ENCODE measurements around the gene NAB1. TPM values are rescaled to one million over a fixed set of nuclear protein-coding genes. Genes with fewer than 3 reads are reported as not detected.

The NAB1 gene
- total RNA-seq, 2 experiments from 2014 or later: 33.0 to 36.3 TPM

DNA sequence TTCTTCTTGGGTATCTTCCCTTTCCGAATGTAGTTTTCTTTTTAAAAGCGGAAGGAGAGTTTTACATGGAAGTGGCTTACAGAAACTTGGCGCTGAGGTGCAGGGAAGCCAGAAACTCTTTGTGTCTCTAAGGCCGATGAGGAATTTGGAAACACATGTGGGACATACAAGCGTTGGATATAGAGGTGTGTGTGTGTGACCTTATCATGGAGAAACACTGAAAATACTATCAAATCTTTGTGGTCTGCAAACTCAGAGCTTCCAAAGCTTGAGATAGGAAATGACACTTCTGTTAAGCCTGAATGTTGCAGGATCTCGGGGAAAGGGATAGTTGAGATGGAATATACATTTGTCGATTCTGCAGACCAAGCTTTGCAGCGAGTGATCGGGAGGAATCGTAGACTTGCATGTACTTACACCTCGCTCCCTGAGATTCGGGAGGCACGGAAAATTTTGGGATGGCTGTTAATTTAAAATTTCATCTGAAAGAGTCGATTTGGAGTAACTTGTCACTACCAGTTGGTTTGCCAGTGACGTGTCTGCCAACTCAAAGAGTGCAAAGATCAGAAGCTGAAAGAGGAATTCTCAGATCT, 1.0 kb downstream of the NAB1 start:
- ATAC-seq (ENCODE audit: low read depth) (no peak), DNase-seq (no peak)
- no peaks in the 10 kb centered on the region for H3K36me3 Mint-ChIP-seq
- peak overlapping the region; percentile 95 for H3K4me3 Mint-ChIP-seq
- peaks cover 5% of the 10 kb centered on the region for H3K27me3 Mint-ChIP-seq
- POLR2A ChIA-PET: interaction anchor here (1.0 to 1.3 kb wide), 4 partner anchors 11 to 331 kb away, joined by 3 to 4 read pairs (median 3); no protein-coding TSS in a partner anchor
- no peaks in the 10 kb centered on the region for H3K9me3 Mint-ChIP-seq
- H3K4me1 Mint-ChIP-seq: peaks cover 13% of the 10 kb centered on the region
- H3K27ac Mint-ChIP-seq: peak overlapping the region; percentile 84

DNA sequence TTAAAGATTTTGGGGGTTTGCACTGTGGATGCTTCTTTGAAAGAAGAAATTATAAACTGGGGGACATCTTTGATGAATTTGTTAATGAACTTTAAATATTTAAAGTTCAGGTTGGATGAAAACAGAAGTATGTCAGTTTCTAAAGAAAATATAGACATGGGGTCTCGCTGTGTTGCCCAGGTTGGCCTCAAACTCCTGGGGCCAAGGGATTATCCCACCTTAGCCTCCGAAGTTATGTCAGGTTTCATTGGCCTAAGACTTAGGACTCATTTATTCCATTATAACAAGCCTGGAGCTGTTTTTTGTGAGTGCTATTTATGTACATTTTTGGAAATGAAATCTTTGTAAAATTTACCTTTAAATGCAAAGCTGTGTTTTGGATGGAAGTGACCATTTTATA, 2.5 kb downstream of the NAB1 start:
- Mint-ChIP-seq H3K27ac (no peak overlapping the region), H3K9me3 (no peaks in the 10 kb centered on the region), H3K36me3 (no peaks in the 10 kb centered on the region), H3K27me3 (no peaks in the 10 kb centered on the region), H3K4me1 (peaks cover 13% of the 10 kb centered on the region), H3K4me3 (no peak overlapping the region)
- no peak for ATAC-seq (ENCODE audit: low read depth)
- DNase-seq: no peak
- POLR2A ChIA-PET: no interaction called here

DNA sequence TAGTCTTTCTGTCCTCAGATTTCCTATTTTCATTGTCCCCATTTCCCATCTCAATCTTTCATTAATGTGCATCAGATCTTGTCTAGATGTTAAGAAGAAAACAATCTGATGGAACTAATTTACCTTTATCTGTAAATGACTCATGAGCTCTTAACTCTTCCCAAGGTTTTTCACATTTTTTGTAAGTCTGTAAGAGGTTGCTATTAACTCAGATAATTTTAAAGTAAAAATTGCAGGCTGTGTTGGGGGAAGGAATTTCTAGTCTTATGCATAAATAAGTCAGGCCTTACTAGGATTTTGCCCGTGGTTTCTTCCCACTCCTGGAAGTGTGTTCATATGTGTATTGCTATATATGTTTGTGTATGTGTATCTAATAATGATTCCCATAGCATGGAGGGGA, 4.3 kb downstream of the NAB1 start:
- ATAC-seq (ENCODE audit: low read depth) (no peak), DNase-seq (no peak)
- Mint-ChIP-seq H3K4me1 (peaks cover 14% of the 10 kb centered on the region), H3K27me3 (no peaks in the 10 kb centered on the region), H3K4me3 (no peak overlapping the region), H3K9me3 (no peaks in the 10 kb centered on the region), H3K36me3 (peaks cover 1% of the 10 kb centered on the region), H3K27ac (no peak overlapping the region)
- POLR2A ChIA-PET: no interaction called here

DNA sequence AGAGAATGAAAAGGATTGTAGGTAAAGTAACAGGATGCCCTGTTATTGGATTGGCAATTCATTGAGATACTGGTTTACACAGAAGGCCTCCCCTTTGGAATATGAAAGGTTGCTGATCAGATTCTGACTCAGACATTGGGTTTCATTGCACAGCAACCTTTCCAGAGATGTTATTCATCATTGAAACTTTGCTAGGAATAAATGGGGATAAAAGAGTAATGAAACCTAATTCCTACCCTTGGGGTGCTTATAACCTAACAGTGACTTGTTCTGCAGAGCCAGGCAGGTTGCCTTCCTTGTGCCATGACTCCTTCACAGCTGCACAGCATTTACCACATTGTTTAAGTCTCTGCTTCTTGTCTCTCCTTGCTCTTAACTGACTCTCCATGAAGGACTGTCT, 5.0 kb downstream of the NAB1 start:
- no peaks in the 10 kb centered on the region for H3K9me3 Mint-ChIP-seq
- no peak for DNase-seq
- POLR2A ChIA-PET: no interaction called here
- peaks cover 4% of the 10 kb centered on the region for H3K36me3 Mint-ChIP-seq
- ATAC-seq (ENCODE audit: low read depth): no peak
- no peak overlapping the region for H3K4me3 Mint-ChIP-seq
- no peak overlapping the region for H3K27ac Mint-ChIP-seq
- H3K4me1 Mint-ChIP-seq: peaks cover 18% of the 10 kb centered on the region
- H3K27me3 Mint-ChIP-seq: no peaks in the 10 kb centered on the region

DNA sequence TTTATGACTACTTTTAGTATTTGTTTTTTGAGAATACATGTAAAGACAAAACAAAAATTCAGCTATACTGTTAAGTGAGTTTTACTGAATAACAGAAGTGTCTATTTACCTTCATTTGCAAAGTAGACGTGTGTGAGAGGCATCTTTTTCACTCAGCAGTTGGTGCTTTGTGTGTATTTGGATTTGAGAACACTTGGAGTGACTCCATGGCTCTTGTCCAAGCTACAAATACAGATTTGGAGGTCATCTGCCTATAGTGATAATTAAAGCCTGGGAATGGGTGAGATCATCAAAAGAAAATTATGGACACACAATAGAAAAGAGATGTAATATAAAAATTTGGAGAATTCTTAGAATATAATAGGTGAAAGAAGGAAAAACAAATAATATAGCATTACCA, 6.2 kb downstream of the NAB1 start:
- POLR2A ChIA-PET: interaction anchor here (0.9 kb wide), 1 partner anchor 121 kb away, joined by 3 read pairs; the partner anchor contains the start of gene NEMP2
- H3K4me1 Mint-ChIP-seq: peaks cover 13% of the 10 kb centered on the region
- no peaks in the 10 kb centered on the region for H3K9me3 Mint-ChIP-seq

DNA sequence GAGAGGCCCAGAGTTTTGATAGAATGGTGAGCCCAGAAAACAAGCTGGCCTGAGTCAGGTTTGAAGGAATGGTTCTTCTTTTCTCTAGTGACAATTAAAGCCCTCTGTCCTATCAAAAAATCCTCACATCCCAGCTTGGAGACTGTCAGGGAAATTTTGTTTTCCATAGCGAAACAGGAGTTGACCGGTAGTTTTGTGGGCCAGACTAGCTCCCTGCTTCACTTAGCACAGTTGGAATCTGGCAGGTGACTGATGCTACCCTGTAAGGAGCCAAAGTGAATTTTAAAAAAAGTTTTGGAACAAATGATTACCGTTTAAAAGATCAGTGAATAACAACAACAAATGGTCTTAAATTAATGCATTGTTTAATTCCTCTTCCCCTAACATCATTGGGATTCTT, 6.7 kb downstream of the NAB1 start:
- ATAC-seq (ENCODE audit: low read depth): no peak
- DNase-seq: no peak
- Mint-ChIP-seq H3K4me3 (no peak overlapping the region), H3K27me3 (no peaks in the 10 kb centered on the region), H3K9me3 (no peaks in the 10 kb centered on the region), H3K27ac (no peak overlapping the region), H3K36me3 (peaks cover 14% of the 10 kb centered on the region), H3K4me1 (peaks cover 9% of the 10 kb centered on the region)
- POLR2A ChIA-PET: interaction anchor here (0.9 kb wide), 1 partner anchor 121 kb away, joined by 3 read pairs; the partner anchor contains the start of gene NEMP2

More for the DNA sequence above, 6.2 kb downstream of the NAB1 start:
- peaks cover 11% of the 10 kb centered on the region for H3K36me3 Mint-ChIP-seq
- H3K27ac Mint-ChIP-seq: no peak overlapping the region
- no peak overlapping the region for H3K4me3 Mint-ChIP-seq
- H3K27me3 Mint-ChIP-seq: no peaks in the 10 kb centered on the region
- ATAC-seq (ENCODE audit: low read depth): no peak
- no peak for DNase-seq

DNA sequence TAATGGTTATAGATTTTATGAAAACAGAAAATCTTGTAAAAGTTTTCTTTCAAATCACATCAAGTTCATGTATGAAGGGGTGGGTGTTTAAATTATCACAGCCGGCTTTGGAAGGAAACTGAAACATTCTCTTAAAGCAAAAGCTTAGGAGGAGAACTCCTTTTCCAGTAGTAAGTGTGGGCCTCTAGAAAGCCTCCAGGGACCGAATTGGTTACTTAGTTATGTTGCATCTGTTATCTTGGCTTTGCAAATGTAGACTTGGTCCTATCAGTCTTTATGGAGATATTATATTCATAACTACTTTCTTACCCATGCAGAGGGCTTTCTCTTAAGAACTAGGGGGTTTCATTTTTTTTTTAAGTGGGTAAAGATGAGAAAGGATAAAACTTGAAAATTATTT, 7.4 kb downstream of the NAB1 start:
- Mint-ChIP-seq H3K36me3 (peaks cover 15% of the 10 kb centered on the region), H3K4me3 (no peak overlapping the region), H3K4me1 (peaks cover 9% of the 10 kb centered on the region), H3K27ac (no peak overlapping the region), H3K9me3 (no peaks in the 10 kb centered on the region), H3K27me3 (no peaks in the 10 kb centered on the region)
- DNase-seq: no peak
- POLR2A ChIA-PET: no interaction called here
- ATAC-seq (ENCODE audit: low read depth): no peak

DNA sequence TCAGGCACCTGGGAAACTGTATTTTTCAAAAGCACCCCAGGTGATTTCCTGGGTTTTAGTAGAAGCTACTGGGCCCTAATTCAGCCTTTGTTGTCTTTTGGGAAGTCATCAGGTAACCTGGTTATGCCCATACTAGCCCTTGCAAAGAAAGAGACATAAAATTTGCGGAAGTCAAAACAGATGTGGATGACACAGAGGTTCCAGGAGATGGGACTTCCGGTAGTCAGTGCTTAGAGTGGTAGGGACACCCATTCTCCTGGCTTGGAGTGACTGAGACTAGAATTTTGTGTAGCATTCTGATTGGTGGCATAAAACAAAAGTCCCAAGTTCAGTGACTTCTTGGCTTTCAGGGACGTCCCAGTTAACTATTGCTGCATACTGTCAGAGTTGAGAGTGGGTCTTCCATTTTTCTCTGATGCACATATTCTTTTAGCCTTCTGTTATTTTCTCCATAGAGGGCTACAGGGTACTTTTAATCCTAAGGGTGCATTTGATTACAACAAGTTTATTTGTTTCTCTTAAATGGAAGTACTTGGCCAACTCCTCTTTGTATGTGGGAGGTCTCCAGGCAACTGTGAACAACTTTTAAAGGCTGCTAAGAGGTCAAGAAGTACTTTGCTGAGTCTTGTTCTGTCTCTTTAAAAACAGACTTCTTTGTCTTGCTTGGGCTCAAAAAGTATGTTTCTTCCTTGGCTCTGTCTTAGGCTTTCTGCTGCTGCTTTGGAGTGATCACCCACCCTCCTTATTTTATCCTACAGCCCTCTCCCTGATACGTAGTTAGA, 8.8 kb downstream of the NAB1 start:
- Mint-ChIP-seq H3K9me3 (no peaks in the 10 kb centered on the region), H3K27ac (no peak overlapping the region), H3K4me1 (peaks cover 11% of the 10 kb centered on the region), H3K27me3 (no peaks in the 10 kb centered on the region), H3K4me3 (no peak overlapping the region), H3K36me3 (peaks cover 19% of the 10 kb centered on the region)
- ATAC-seq (ENCODE audit: low read depth) (no peak), DNase-seq (no peak)
- POLR2A ChIA-PET: no interaction called here

DNA sequence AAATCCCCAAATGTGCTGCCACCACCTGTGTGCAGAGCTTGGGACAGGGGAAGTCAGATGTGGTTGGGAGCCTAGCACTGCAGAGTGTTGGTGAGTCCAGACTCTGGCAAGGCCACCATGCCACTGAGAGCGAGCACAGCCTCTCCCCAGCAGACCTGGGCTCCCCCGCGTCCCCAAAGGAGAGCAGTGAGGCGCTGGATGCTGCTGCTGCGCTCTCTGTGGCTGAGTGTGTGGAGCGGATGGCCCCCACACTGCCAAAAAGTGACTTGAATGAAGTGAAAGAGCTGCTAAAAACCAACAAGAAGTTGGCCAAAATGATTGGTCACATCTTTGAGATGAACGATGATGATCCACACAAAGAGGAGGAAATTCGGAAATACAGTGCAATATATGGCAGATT, 10.7 kb downstream of the NAB1 start:
- POLR2A ChIA-PET: no interaction called here
- ATAC-seq (ENCODE audit: low read depth) (no peak), DNase-seq (no peak)
- H3K27ac Mint-ChIP-seq: no peak overlapping the region
- H3K4me3 Mint-ChIP-seq: no peak overlapping the region
- H3K9me3 Mint-ChIP-seq: no peaks in the 10 kb centered on the region
- H3K36me3 Mint-ChIP-seq: peaks cover 20% of the 10 kb centered on the region
- peaks cover 12% of the 10 kb centered on the region for H3K4me1 Mint-ChIP-seq
- no peaks in the 10 kb centered on the region for H3K27me3 Mint-ChIP-seq

DNA sequence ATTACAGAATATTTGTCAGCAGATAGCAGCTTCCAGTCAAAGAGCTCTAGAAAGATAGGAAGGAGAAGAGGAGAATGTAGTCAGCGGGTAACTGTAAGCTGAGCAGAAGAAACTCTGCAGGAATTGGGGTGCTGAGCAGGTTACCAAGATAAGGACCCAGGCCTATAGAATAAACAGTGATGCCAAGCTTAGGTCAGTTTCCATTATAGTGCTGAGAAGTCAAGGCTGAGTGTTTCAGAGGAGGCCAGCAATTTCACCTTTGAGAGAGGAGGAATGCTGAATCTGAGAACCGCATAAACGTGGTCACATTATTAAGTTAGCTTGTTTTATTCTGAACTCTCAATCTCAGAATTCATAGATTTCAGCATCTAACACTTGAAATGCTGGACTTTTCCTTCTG, 13.9 kb downstream of the NAB1 start:
- H3K9me3 Mint-ChIP-seq: no peaks in the 10 kb centered on the region
- H3K4me3 Mint-ChIP-seq: no peak overlapping the region
- H3K27ac Mint-ChIP-seq: no peak overlapping the region
- DNase-seq (no peak), ATAC-seq (ENCODE audit: low read depth) (no peak)
- peaks cover 12% of the 10 kb centered on the region for H3K4me1 Mint-ChIP-seq
- no peaks in the 10 kb centered on the region for H3K27me3 Mint-ChIP-seq
- H3K36me3 Mint-ChIP-seq: peaks cover 39% of the 10 kb centered on the region
- POLR2A ChIA-PET: no interaction called here

DNA sequence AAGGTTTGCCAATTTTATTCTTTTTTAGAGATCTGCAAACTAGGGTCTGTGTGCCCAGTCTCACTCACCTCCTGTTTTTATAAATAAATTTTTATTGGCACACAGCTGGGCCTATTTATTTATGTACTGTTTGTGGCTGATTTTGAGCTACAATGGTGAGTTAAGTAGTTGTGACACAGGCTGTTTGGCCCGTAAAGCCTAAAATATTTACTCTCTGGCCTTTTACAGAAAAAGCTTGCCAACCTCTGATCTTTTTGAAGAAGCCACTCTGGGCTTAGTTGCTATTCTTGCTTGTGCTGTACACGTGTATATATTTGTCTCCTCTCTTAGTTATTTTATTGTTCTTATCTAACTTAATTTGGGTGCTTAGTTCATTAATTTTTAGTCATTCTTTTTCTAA, 14.5 kb downstream of the NAB1 start:
- ATAC-seq (ENCODE audit: low read depth) (no peak), DNase-seq (no peak)
- Mint-ChIP-seq H3K27ac (no peak overlapping the region), H3K9me3 (no peaks in the 10 kb centered on the region), H3K4me1 (peaks cover 8% of the 10 kb centered on the region), H3K36me3 (peaks cover 37% of the 10 kb centered on the region), H3K4me3 (no peak overlapping the region), H3K27me3 (no peaks in the 10 kb centered on the region)
- POLR2A ChIA-PET: no interaction called here

DNA sequence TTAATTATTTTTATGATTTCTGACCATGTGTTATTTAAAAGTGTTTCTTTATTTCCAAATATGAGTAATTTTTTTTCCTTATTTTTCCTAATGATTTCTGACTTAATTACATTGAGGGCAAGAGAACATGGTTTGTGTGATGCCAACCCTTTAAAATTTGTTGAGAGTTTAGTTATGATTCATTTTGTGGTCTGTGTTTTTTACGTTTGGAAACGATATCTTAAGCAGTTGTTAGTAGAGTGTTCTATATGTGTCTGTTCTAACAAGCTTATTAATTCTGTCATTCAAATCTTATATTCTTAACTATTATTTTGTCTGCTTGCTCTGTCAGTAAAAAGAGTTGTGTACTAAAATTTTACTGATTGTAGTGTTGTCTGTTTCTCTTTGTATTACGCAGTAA, 15.0 kb downstream of the NAB1 start:
- Mint-ChIP-seq H3K9me3 (no peaks in the 10 kb centered on the region), H3K36me3 (peaks cover 35% of the 10 kb centered on the region), H3K4me3 (no peak overlapping the region), H3K27me3 (no peaks in the 10 kb centered on the region), H3K4me1 (peaks cover 5% of the 10 kb centered on the region), H3K27ac (no peak overlapping the region)
- ATAC-seq (ENCODE audit: low read depth) (no peak), DNase-seq (no peak)
- POLR2A ChIA-PET: interaction anchor here (0.6 to 0.7 kb wide), 2 partner anchors 11 to 203 kb away, joined by 4 to 5 read pairs; no protein-coding TSS in a partner anchor

DNA sequence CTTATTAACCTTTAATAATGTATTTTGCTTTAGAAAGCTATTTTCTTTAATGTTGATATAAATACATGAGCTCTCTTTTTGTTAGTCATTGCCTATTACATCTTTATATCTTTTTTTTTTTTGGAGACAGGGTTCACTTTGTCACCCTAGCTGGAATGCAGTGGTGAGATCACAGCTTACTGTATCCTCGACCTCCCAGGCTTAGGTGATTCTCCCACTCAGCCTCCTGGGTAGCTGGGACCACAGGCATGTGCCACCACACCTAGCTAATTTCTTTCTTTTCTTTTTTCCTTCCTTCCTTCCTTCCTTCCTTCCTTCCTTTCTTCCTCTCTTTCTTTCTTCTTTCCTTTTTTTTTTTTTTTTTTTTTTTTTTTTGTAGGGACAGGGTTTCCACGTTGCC, 15.4 kb downstream of the NAB1 start:
- POLR2A ChIA-PET: interaction anchor here (0.6 to 0.7 kb wide), 2 partner anchors 12 to 203 kb away, joined by 4 to 5 read pairs; no protein-coding TSS in a partner anchor
- no peaks in the 10 kb centered on the region for H3K27me3 Mint-ChIP-seq
- peaks cover 35% of the 10 kb centered on the region for H3K36me3 Mint-ChIP-seq
- H3K27ac Mint-ChIP-seq: no peak overlapping the region
- ATAC-seq (ENCODE audit: low read depth): no peak
- DNase-seq: no peak
- peaks cover 5% of the 10 kb centered on the region for H3K4me1 Mint-ChIP-seq
- H3K9me3 Mint-ChIP-seq: no peaks in the 10 kb centered on the region
- H3K4me3 Mint-ChIP-seq: no peak overlapping the region

DNA sequence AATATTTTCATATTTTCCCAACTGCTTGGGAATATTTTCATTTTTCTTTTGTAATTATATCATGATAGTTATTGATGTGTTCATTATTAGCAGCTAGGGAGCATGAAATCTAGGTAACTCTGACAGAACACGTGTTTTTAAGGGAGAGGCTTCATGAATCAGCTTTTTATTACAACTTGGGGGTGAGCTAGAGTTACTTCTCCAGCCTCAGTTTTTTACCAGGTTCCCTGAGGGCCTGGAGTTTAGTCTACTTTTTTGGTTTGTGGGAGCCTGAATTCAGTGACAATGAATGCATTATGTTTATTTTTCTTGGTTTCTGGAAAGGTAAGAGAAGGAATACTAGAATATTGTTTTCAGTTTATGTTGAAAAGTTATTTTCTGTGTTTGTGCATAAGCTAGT, 18.0 kb downstream of the NAB1 start:
- DNase-seq (no peak), ATAC-seq (ENCODE audit: low read depth) (no peak)
- POLR2A ChIA-PET: no interaction called here
- H3K27me3 Mint-ChIP-seq: no peaks in the 10 kb centered on the region
- no peaks in the 10 kb centered on the region for H3K9me3 Mint-ChIP-seq
- peaks cover 34% of the 10 kb centered on the region for H3K36me3 Mint-ChIP-seq
- H3K27ac Mint-ChIP-seq: no peak overlapping the region
- peaks cover 3% of the 10 kb centered on the region for H3K4me1 Mint-ChIP-seq
- H3K4me3 Mint-ChIP-seq: no peak overlapping the region
